B cell (primary cell): Measurements from ENCODE around the gene IL19.

Experiments used
- EZH2 ChIP-seq: IDR thresholded peaks from 2 replicates; pipeline ENCODE4 v1.6.1; 2012; ENCODE audit warnings: borderline replicate concordance, low read depth, mild to moderate bottlenecking, moderate library complexity, low read length; ENCODE audit not compliant: insufficient read depth, poor library complexity, severe bottlenecking
- TF ChIP-seq, protein P1 (sequence below): fragments of 200-600 bp; IDR thresholded peaks from one replicate; pipeline ENCODE4 v1.8.0; 2022; ENCODE audit warnings: antibody characterized with exemption, mild to moderate bottlenecking

DNA sequence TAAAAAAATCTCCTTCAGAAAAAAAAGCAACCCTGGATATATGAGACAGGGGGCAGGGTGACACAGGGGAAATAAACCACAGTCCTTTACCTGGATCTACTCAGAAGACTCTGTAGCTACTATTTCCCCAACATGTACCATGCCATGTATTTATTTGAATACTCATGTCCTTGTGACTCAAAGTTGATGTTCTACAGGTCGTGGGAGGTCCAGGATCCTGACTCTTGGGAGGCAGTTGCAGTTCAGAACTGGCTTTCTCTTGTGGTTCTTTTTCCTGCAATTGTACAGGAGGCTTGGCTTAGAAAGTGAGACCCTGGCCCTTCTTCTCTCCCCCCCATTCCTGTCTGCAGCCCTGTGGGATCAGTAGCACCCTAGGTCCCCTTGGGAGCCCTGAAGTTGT lies 120.8 kb downstream of the IL19 start:
- TF ChIP-seq, protein P1, sequence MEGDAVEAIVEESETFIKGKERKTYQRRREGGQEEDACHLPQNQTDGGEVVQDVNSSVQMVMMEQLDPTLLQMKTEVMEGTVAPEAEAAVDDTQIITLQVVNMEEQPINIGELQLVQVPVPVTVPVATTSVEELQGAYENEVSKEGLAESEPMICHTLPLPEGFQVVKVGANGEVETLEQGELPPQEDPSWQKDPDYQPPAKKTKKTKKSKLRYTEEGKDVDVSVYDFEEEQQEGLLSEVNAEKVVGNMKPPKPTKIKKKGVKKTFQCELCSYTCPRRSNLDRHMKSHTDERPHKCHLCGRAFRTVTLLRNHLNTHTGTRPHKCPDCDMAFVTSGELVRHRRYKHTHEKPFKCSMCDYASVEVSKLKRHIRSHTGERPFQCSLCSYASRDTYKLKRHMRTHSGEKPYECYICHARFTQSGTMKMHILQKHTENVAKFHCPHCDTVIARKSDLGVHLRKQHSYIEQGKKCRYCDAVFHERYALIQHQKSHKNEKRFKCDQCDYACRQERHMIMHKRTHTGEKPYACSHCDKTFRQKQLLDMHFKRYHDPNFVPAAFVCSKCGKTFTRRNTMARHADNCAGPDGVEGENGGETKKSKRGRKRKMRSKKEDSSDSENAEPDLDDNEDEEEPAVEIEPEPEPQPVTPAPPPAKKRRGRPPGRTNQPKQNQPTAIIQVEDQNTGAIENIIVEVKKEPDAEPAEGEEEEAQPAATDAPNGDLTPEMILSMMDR: no peak
- no peak for TF ChIP-seq EZH2
